ENCODE data around the gene ELAVL4. TPM values are rescaled to one million over a fixed set of nuclear protein-coding genes. Genes with fewer than 3 reads are reported as not detected.
A peak's percentile ranks its signal among the peaks of the same experiment; 100 is the strongest.

Gene ELAVL4
- total RNA-seq, 1 experiment from 2014 or later: not detected

- no peak for DNase-seq (ENCODE audit: low read depth)
Measured at GRCh38 chr1:50246869-50247268, 138.1 kb downstream of the ELAVL4 start.

- DNase-seq (ENCODE audit: low read depth): peak; percentile 9
Measured at GRCh38 chr1:50251702-50252101, 143.0 kb downstream of the ELAVL4 start.

DNA sequence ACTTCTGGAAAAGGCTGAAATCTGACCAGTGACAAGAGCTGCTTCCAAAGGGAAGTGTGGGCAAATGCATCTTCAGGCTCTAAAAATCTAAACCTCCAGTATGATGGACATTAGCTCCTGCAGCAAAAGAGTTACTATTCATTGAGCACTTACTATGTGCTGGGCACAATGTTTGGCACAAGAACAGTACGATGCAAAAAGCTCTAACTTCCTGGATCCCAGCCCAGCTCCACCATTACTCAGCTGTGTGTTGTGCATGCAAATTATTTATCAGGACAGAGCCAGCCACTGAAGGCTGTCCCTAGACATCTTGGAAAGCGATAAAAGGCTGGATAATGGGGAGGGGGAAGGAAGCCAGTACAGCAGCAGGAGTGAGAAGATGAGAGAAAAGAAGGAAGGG, 143.5 kb downstream of the ELAVL4 start:
- DNase-seq (ENCODE audit: low read depth): no peak

Other genes starting within 250 kb of the ELAVL4 start
- gene AGBL4, start 85.0 kb upstream of the ELAVL4 start, total RNA-seq (2014; rRNA removed; shearing (Covaris generic)): not detected in 2 replicates